T-helper 1 cell treated with Interleukin-12 subunit alpha and Interleukin-12 subunit beta and Interleukin-4 antibody, amounts not matched to agents 30 μg/mL and 1 μg/mL, for 36 hours (primary cell): ENCODE data around the gene MRGPRE.

Experiments
- H3K27ac Mint-ChIP-seq: one replicate; pipeline ENCODE4 v1.8.0; 2021; ENCODE audit warnings: mild to moderate bottlenecking, mixed read lengths
- H3K27me3 Mint-ChIP-seq: one replicate; pipeline ENCODE4 v1.8.0; 2021; ENCODE audit warnings: low read depth, mixed read lengths
- H3K36me3 Mint-ChIP-seq: one replicate; pipeline ENCODE4 v1.8.0; 2021; ENCODE audit warnings: low read depth, mixed read lengths
- H3K4me1 Mint-ChIP-seq: one replicate; pipeline ENCODE4 v1.8.0; 2021; ENCODE audit warnings: low read depth, mixed read lengths
- H3K4me3 Mint-ChIP-seq: one replicate; pipeline ENCODE4 v1.8.0; 2021; ENCODE audit warnings: mild to moderate bottlenecking, moderate library complexity, mixed read lengths
- H3K9me3 Mint-ChIP-seq: one replicate; pipeline ENCODE4 v1.8.0; 2021; ENCODE audit warnings: mixed read lengths

The MRGPRE gene

DNA sequence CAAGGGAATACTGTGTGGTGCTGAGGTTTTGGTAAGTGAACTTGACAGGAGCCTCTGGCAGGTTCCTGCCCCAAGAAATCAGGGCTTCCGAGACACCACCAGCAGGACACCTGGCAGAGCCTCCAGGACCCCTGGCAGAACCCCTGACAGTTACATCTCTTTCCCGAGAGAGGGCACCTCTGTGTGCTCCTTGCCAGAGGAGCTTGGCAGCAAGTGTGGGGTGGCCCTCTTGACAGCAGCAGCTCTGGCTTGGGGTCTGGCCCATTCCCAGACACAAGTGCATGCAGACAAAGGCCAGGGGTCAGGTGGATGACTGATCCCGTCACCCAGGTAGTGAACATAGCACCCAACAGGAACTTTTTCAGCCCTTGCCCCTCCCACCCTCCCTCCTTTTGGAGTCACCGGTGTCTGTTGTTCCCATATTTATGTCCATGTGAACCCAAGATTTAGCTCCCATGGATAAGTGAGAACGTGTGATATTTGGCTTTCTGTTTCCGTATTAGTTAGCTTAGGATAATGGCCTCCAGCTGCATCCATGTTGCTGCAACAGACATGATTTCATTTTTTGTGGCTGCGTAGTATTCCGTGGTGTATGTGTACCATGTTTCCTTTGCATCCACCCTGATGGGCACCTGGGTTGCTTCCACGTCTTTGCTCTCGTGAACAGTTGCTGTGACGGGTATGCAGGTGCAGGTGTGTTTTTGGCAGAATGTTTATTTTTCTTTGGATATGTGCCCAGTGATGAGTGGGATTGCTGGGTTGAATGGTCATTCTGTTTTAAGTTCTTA lies 45.9 kb downstream of the MRGPRE start:
- Mint-ChIP-seq H3K4me1 (no peaks in the 10 kb centered on the region), H3K27me3 (no peaks in the 10 kb centered on the region), H3K4me3 (no peak overlapping the region), H3K9me3 (no peaks in the 10 kb centered on the region), H3K27ac (no peak overlapping the region), H3K36me3 (no peaks in the 10 kb centered on the region)

DNA sequence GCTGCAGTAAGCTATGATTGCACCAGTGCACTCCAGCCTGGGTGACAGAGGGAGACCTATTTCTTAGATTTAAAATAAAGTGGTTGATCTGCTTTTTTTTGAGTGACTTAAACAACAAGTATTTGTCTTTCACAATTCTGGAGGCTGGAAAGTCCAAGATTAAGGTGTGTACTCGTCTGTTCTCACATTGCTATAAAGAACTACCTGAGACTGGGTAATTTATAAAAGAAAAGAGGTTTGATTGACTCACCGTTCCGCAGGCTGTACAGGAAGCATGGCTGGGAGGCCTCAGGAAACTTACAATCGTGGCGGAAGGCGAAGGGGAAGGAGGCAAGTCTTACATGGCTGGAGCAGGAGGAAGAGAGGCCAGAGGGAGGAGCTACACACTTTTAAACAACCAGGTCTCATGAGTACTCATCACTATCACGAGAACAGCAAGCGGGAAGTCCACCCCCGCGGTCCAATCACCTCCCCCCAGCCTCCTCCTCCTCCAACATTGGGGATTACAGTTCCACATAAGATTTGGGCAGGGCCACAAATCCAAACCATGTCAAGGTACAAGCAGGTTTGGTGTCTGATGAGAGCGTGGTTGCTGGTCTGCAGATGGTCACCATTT lies 47.4 kb downstream of the MRGPRE start:
- no peaks in the 10 kb centered on the region for H3K9me3 Mint-ChIP-seq
- H3K4me1 Mint-ChIP-seq = no peaks in the 10 kb centered on the region
- no peaks in the 10 kb centered on the region for H3K36me3 Mint-ChIP-seq
- no peak overlapping the region for H3K4me3 Mint-ChIP-seq
- no peaks in the 10 kb centered on the region for H3K27me3 Mint-ChIP-seq
- no peak overlapping the region for H3K27ac Mint-ChIP-seq

GRCh38 chr11:3183523-3183922 lies 48.7 kb downstream of the MRGPRE start:
- Mint-ChIP-seq H3K27me3 (no peaks in the 10 kb centered on the region), H3K36me3 (no peaks in the 10 kb centered on the region), H3K27ac (no peak overlapping the region), H3K4me1 (no peaks in the 10 kb centered on the region), H3K4me3 (no peak overlapping the region), H3K9me3 (no peaks in the 10 kb centered on the region)

GRCh38 chr11:3182462-3182852 lies 49.8 kb downstream of the MRGPRE start:
- no peaks in the 10 kb centered on the region for H3K4me1 Mint-ChIP-seq
- H3K36me3 Mint-ChIP-seq = no peaks in the 10 kb centered on the region
- H3K27ac Mint-ChIP-seq = no peak overlapping the region
- no peak overlapping the region for H3K4me3 Mint-ChIP-seq
- no peaks in the 10 kb centered on the region for H3K9me3 Mint-ChIP-seq
- no peaks in the 10 kb centered on the region for H3K27me3 Mint-ChIP-seq

- no peak overlapping the region for H3K4me3 Mint-ChIP-seq
- H3K4me1 Mint-ChIP-seq = no peaks in the 10 kb centered on the region
- no peaks in the 10 kb centered on the region for H3K36me3 Mint-ChIP-seq
- H3K9me3 Mint-ChIP-seq = peaks cover 5% of the 10 kb centered on the region
- H3K27ac Mint-ChIP-seq = no peak overlapping the region
- H3K27me3 Mint-ChIP-seq = no peaks in the 10 kb centered on the region
These were observed 50.3 kb downstream of the MRGPRE start for GRCh38 chr11:3181725-3182461.

- Mint-ChIP-seq H3K27ac (no peak overlapping the region), H3K4me1 (no peaks in the 10 kb centered on the region), H3K27me3 (no peaks in the 10 kb centered on the region), H3K9me3 (peaks cover 10% of the 10 kb centered on the region), H3K36me3 (no peaks in the 10 kb centered on the region), H3K4me3 (no peak overlapping the region)
These were observed 51.3 kb downstream of the MRGPRE start for GRCh38 chr11:3180869-3181268.

- H3K27ac Mint-ChIP-seq = no peak overlapping the region
- no peaks in the 10 kb centered on the region for H3K36me3 Mint-ChIP-seq
- H3K9me3 Mint-ChIP-seq = peaks cover 17% of the 10 kb centered on the region
- H3K27me3 Mint-ChIP-seq = no peaks in the 10 kb centered on the region
- no peaks in the 10 kb centered on the region for H3K4me1 Mint-ChIP-seq
- H3K4me3 Mint-ChIP-seq = no peak overlapping the region
These were observed 53.9 kb downstream of the MRGPRE start for GRCh38 chr11:3178349-3178748.

DNA sequence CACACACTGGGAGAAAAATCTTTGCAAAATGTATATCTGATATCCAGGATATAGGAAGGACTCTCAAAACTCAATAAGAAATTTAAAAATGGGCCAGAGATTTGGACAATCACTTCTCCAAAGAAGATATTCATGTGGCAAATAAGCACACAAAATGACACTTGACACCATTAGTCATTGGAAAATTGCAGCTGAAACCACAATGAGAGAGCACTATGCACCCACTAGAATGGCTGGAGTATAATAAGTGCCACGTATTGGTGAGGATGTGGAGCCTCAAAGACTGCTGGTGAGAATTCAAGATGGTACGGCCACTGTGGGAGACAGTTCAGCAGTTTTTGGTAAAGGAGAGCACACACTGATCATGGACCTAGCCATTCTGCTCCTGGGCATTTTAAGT lies 54.3 kb downstream of the MRGPRE start:
- peaks cover 17% of the 10 kb centered on the region for H3K9me3 Mint-ChIP-seq
- H3K36me3 Mint-ChIP-seq = no peaks in the 10 kb centered on the region
- H3K27ac Mint-ChIP-seq = no peak overlapping the region
- H3K27me3 Mint-ChIP-seq = no peaks in the 10 kb centered on the region
- no peaks in the 10 kb centered on the region for H3K4me1 Mint-ChIP-seq
- no peak overlapping the region for H3K4me3 Mint-ChIP-seq
